Nephron (organoid): ENCODE results near the gene ARHGAP26.

Experiments used
- H3K27ac Mint-ChIP-seq, 3 experiments: 2 replicates each; pipeline ENCODE4 v1.8.0; 2020; ENCODE audit warnings: mixed read lengths in 3 of 3, mild to moderate bottlenecking in 2 of 3, moderate library complexity in 1 of 3
- H3K27me3 Mint-ChIP-seq: 2 replicates; pipeline ENCODE4 v1.8.0; 2021; ENCODE audit warnings: low read depth, mild to moderate bottlenecking, moderate library complexity, mixed read lengths
- H3K36me3 Mint-ChIP-seq: 2 replicates; pipeline ENCODE4 v1.8.0; 2020; ENCODE audit warnings: low read depth, mixed read lengths
- H3K4me1 Mint-ChIP-seq: 2 replicates; pipeline ENCODE4 v1.8.0; 2020; ENCODE audit warnings: mixed read lengths
- H3K4me3 Mint-ChIP-seq, 3 experiments: 2 replicates each; pipeline ENCODE4 v1.8.0; 2020; ENCODE audit warnings: mild to moderate bottlenecking in 3 of 3, mixed read lengths in 3 of 3, moderate library complexity in 2 of 3
- H3K9me3 Mint-ChIP-seq: 2 replicates; pipeline ENCODE4 v1.8.0; 2020; ENCODE audit warnings: mixed read lengths
- CTCF ChIP-seq, 3 experiments: fragments of 200-600 bp; sonication (generic); IDR thresholded peaks; one replicate each; pipeline ENCODE4 v1.5.0; 2021; ENCODE audit warnings: antibody characterized with exemption in 3 of 3; ENCODE audit not compliant: unreplicated experiment in 3 of 3

Gene ARHGAP26

GRCh38 chr5:142748132-142748531, 22.0 kb upstream of the ARHGAP26 start:
- Mint-ChIP-seq H3K27me3 (no peaks in the 10 kb centered on the region), H3K4me1 (peaks cover 16% of the 10 kb centered on the region), H3K9me3 (no peaks in the 10 kb centered on the region), H3K36me3 (no peaks in the 10 kb centered on the region), H3K4me3 (no peak overlapping the region), H3K27ac (no peak overlapping the region)
- no peak for TF ChIP-seq CTCF (IDR thresholded peaks at IDR 0.05; ENCODE audit: unreplicated experiment in 3 of 3)

- H3K27me3 Mint-ChIP-seq = no peaks in the 10 kb centered on the region
- H3K9me3 Mint-ChIP-seq = no peaks in the 10 kb centered on the region
- H3K4me1 Mint-ChIP-seq = peaks cover 11% of the 10 kb centered on the region
- H3K36me3 Mint-ChIP-seq = no peaks in the 10 kb centered on the region
- H3K4me3 Mint-ChIP-seq = no peak overlapping the region
- no peak overlapping the region for H3K27ac Mint-ChIP-seq
- TF ChIP-seq CTCF (IDR thresholded peaks at IDR 0.05; ENCODE audit: unreplicated experiment in 3 of 3) = peak in 2 of 3 experiments; percentile 34 to 42
These were observed 21.5 kb upstream of the ARHGAP26 start for GRCh38 chr5:142748568-142749249.

- H3K4me1 Mint-ChIP-seq = peaks cover 6% of the 10 kb centered on the region
- H3K27me3 Mint-ChIP-seq = no peaks in the 10 kb centered on the region
- no peaks in the 10 kb centered on the region for H3K36me3 Mint-ChIP-seq
- H3K4me3 Mint-ChIP-seq = no peak overlapping the region
- no peak overlapping the region for H3K27ac Mint-ChIP-seq
- H3K9me3 Mint-ChIP-seq = no peaks in the 10 kb centered on the region
- TF ChIP-seq CTCF (IDR thresholded peaks at IDR 0.05; ENCODE audit: unreplicated experiment in 3 of 3) = no peak
These were observed 20.9 kb upstream of the ARHGAP26 start for GRCh38 chr5:142749321-142749720.

GRCh38 chr5:142753116-142753631, 17.0 kb upstream of the ARHGAP26 start:
- no peaks in the 10 kb centered on the region for H3K36me3 Mint-ChIP-seq
- no peak overlapping the region for H3K27ac Mint-ChIP-seq
- TF ChIP-seq CTCF (IDR thresholded peaks at IDR 0.05; ENCODE audit: unreplicated experiment in 3 of 3) = no peak
- H3K9me3 Mint-ChIP-seq = no peaks in the 10 kb centered on the region
- no peaks in the 10 kb centered on the region for H3K4me1 Mint-ChIP-seq
- peaks cover 5% of the 10 kb centered on the region for H3K27me3 Mint-ChIP-seq
- no peak overlapping the region for H3K4me3 Mint-ChIP-seq

GRCh38 chr5:142754031-142754430, 16.1 kb upstream of the ARHGAP26 start:
- no peak overlapping the region for H3K27ac Mint-ChIP-seq
- H3K4me3 Mint-ChIP-seq = no peak overlapping the region
- no peaks in the 10 kb centered on the region for H3K36me3 Mint-ChIP-seq
- no peak for TF ChIP-seq CTCF (IDR thresholded peaks at IDR 0.05; ENCODE audit: unreplicated experiment in 3 of 3)
- H3K4me1 Mint-ChIP-seq = no peaks in the 10 kb centered on the region
- H3K27me3 Mint-ChIP-seq = peaks cover 5% of the 10 kb centered on the region
- no peaks in the 10 kb centered on the region for H3K9me3 Mint-ChIP-seq

GRCh38 chr5:142756576-142756975, 13.6 kb upstream of the ARHGAP26 start:
- no peaks in the 10 kb centered on the region for H3K4me1 Mint-ChIP-seq
- no peaks in the 10 kb centered on the region for H3K36me3 Mint-ChIP-seq
- no peaks in the 10 kb centered on the region for H3K9me3 Mint-ChIP-seq
- no peak for TF ChIP-seq CTCF (IDR thresholded peaks at IDR 0.05; ENCODE audit: unreplicated experiment in 3 of 3)
- no peak overlapping the region for H3K4me3 Mint-ChIP-seq
- peaks cover 5% of the 10 kb centered on the region for H3K27me3 Mint-ChIP-seq
- H3K27ac Mint-ChIP-seq = no peak overlapping the region
